Amniotic stem cell (primary cell): ENCODE measurements around the gene FNIP1.
A peak's percentile ranks its signal among the peaks of the same experiment; 100 is the strongest.
"Not testable (repeated sequence)": the region's sequence is repeated elsewhere in the genome, so short reads cannot be mapped to it uniquely, and the experiment has no call there.

Source experiments
- DNase-seq: peaks from one replicate; lab custom pipeline; 2025; lab: John Stamatoyannopoulos, UW

FNIP1 gene

DNA sequence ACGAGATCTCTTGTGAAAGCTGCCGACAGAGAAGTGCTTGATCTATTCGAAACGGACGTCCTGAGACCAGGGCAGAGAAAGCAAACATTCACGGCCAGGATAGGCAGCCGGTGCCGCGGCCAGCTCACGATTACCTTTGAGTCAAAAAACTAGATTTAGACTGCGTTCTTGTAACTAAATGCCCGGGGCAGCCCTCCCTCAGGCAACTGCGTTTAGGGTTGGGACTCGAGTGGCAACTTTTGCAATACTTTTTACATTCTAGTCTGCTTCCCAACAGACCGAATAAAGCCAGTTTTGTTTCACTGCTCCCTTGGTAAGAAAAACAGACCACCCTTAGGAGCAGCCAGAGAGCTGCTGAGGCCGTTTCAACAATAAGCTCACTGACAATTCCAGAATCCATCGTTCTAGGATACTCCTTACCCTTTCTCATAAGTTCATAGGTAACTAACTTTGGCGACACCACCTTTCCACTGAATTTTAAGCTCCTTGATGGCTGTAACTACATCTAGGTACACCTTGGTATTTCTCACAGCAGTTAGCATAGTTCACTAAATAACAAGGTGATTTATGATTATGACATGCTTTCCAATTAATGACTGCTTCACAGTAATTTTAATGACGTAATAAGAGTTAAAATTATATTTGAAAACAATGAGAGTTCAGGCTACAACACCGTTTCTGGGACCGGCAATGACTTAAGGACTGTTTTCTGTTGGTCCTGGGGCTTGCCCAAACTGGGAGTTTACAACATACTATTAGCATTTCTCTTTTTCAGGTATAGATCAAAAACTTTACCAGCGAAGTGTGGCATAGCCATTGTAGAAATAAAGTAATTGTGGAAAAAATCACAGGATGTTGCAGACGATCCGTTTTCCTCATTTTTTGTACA, 160.9 kb downstream of the FNIP1 start:
- DNase-seq = no peak

DNA sequence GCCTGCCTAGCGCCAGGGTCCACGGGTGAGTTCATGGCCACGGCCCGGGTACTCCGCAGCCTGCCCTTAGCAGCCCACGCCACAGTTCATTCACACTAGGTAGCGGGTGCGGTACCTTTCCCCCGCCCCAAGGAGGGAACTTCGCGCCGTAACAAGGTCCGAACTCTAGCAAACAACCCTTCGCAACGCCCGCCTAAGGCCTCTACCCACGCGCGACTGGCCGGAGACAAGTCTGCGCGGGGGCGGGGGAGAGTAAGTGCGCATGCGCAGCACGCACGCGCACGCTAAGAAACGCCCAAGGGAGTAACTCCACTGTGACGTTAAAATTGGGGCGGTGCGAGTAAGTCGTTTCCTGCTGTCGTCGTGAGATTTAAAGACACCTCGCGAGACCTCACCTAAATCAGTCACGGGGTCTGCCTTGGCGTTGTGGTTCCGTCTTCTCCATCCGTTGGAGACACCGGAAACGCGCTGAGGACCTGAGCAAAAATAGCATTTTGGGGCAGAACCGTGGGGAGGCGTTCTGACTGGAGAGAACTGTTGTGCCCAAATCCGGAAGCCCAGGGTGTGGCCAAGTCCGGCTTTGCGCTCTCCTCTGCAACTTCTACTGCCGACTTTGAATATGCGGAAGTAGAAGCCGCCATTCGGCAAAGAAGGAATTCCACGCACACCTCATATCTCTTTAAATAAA, 161.7 kb downstream of the FNIP1 start, which contains the start of gene RAPGEF6:
TSS of gene RAPGEF6 (minus strand) at position 234 of the 688 bp plus-strand sequence. CDS start at position 35, 199 bp downstream.
- DNase-seq = peak; percentile 100

DNA sequence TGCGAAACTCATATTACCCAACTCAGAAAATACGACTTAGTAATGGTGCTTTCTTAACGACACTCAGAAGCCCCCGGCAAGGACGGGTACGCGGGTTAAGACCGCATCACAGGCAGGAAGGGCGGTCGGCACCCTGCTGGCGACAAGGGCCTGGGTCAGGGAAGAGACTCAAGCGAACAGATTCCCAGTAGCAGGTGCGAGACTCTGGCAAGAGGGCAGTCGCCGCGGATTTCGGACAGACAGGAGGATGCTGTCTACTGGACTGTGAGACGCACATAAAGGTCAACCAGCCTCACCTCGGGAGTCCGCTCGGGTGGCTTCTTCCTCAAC, 162.2 kb downstream of the FNIP1 start:
- no peak for DNase-seq

- no peak for DNase-seq
Measured at GRCh38 chr5:131634238-131634637, 162.6 kb downstream of the FNIP1 start.

DNA sequence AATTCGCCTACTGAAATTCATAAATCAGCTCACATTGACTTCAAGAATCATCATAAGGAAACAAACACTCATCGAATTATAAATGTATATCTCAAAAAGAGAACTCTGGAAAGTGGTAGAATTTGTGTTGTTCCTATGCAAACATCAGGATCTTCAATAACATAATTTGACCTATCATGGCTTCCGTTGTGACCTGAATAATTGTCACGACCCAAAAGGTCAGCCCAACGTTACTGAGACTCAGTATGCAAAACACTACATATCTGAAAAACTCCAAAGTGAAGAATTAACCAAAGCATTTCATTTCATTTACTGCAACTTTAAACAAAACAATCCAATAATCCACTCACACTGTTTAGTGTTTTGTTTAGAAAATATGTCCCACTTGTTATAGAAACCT, 163.0 kb downstream of the FNIP1 start:
- DNase-seq = no peak

- DNase-seq = no peak
Measured at GRCh38 chr5:131630963-131631350, 165.9 kb downstream of the FNIP1 start.

DNA sequence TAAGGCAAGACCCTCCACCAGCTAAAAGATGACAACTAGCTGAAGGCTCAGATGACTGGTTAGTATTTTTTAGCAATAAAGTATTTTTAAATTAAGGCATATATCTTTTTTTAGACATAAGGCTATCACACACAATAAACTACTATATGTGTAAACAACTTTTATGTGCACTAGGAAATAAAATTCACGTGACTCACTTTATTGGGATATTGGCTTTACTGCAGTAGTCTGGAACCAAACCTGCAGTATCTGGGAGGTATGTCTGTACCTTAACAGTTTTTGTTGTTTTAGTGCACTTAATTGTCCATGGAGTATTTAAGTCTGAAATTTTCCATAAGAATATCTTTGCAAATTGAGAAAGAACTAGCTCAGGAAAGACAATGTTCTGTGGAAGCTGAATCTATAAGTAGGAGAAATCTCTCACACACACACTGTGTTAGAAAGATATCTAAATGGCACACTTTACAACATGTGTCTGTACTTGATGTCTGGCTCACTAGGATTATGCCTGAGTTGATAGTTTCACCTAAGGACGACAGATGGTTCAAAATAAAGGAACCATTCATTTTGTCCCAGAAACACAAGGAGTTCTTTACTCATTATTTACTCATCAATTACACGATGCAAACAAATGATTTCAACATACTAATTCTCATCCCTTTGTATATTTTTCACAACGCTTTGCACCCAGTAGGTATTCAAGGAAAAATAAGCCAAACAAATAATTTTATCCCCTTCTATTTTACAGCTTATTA, 166.4 kb downstream of the FNIP1 start:
- DNase-seq = no peak

DNA sequence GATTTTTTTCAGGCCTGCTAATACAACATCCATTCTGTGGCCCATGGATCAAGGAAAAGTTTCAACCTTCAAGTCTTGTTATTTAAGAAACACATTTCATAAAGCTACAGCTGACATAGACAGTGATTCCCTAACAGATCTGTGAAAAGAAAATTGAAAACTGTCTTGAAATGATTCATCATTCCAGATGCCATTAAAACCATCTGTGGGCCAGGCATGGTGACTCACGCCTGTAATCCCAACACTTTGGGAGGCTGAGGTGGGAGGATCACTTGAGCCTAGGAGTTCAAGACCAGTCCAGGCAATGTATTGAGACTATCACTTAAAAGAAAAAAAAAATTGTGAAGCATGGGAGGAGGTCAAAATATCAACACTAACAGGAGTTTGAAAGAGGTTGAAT, 167.8 kb downstream of the FNIP1 start:
- DNase-seq = no peak

DNA sequence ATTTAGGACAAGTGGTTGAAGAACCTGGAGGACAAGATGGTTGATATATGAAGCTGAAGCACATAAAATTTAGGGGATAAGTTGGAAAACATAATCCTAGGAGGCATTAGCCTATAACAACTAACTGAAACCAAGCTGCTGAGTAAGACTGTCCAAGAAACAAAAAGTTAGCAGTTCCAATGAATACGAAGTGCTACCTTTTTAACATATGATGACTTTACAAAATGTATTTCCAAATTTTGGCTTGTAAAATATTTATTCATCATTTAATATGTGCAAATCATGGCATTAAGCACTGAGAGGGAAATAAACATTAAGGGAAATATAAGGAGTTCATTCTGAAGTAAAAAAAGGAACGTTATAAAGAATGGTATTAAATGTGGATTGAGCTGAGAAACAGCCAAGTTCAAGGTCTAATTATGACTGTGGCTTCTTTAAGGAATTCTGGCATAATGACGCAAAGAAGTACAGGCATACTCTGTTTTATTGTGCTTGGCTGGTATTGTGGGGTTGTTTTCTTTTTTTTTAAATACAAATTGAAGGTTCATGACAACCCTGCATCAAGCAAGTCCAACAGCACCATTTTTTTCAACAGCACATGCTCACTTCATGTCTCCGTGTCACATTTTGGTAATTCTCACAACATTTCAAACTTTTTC, 169.5 kb downstream of the FNIP1 start:
- DNase-seq = no peak

- no peak for DNase-seq
Measured at GRCh38 chr5:131622633-131623032, 174.2 kb downstream of the FNIP1 start.

GRCh38 chr5:131621164-131621563, 175.7 kb downstream of the FNIP1 start:
- not testable (repeated sequence) for DNase-seq

DNA sequence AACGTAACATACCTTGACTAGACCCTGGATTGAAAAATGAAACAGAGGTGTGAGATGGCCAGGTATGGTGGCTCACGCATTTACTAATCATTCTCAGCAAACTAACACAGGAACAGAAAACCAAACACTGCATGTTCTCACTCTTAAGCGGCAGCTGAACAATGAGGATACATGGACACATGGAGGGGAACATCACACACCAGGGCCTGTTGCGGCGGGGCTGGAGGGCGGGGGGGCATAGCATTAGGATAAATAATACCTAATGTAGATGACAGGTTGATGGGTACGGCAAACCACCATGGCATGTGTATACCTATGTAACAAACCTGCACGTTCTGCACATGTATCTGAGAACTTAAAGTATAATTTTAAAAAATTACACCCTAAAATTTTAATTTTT, 177.7 kb downstream of the FNIP1 start:
- no peak for DNase-seq

DNA sequence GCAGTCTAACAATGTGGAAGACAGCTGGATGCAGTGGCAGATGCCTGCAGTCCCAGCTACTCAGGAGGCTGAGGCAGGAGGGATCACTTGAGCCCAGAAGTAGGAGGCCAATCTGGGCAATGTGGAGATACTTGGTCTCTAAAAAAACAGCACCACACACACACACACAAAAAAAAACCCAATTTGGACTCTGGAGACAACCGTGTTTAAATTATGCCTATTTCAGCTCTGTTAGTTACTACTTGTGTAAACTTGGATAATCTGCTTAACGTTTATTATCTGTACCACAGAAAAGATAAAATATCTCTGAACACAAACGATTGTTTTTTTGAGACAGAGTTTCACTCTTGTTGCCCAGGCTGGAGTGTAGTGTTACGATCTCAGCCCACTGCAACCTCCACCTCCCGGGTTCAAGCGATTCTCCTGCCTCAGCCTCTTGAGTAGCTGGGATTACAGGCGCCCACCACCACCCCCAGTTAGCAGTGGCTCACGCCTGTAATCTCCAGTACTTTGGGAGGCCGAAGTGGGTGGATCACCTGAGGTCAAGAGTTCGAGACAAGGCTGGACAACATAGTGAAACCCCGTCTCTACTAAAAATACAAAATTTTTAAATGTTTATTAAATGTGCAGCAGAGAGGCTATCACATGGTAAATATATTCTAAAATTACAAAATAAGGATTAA, 179.5 kb downstream of the FNIP1 start:
- DNase-seq = no peak

- DNase-seq = no peak
Measured at GRCh38 chr5:131615957-131616356, 180.9 kb downstream of the FNIP1 start.

DNA sequence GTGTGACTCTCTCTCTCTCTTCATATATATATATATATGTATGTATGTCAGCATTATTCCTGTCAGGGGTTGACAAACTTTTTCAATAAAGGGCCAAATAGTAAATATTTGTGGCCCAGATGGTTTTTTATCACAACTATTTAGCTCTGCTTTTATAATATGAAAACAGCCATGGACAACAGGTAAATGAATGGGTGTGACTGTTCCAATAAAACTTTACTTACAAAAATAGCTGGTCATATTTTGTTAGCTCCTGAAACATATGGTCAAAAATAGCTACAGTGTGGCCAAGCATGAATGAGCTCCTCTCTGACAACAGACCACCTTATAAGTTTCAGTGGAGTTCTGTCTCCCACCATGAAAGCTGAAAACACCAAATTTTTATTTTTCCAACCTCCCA, 183.4 kb downstream of the FNIP1 start:
- DNase-seq = no peak

- no peak for DNase-seq
Measured at GRCh38 chr5:131611064-131611381, 185.8 kb downstream of the FNIP1 start.

DNA sequence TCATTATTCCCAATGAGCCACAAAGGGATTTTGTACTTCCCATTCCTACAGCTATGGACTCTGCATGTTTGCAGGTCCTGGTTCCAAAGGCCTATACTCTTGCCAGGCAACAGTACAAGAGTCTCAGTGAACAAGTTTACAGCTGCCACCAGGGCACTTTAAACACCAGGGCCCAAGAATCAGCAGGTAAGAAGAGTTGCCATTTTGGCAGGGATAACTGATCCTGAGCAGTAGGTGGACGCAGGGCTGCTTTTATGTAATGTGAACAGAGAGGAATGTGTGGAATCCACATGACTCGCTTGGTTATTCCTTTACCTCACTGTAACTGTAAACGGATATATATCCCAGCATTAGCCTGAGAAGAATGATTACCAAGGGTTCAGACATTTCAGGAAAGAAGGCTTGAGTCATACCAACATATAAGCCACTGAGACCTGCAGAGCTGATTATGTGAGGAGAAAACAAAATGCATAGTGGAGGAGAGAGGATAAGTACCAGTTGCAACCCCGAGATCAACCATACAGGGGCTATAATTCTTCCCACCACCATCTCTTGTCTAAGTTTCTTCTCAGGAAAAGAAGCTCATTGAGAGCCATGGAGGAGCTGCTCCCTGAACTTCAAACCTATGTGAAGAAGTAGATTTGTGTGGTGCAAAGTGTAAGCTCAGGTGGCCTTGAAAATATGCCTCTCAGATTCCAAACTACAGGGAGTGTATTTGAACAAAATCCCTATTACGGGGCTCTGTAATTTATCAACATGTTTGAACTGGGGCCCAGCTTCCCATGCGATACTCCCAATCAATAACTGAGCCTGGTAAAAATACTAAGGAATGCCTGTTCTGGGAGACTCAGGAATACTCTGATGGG, 186.4 kb downstream of the FNIP1 start:
- peak; percentile 35 for DNase-seq

GRCh38 chr5:131609774-131610173, 187.0 kb downstream of the FNIP1 start:
- no peak for DNase-seq

DNA sequence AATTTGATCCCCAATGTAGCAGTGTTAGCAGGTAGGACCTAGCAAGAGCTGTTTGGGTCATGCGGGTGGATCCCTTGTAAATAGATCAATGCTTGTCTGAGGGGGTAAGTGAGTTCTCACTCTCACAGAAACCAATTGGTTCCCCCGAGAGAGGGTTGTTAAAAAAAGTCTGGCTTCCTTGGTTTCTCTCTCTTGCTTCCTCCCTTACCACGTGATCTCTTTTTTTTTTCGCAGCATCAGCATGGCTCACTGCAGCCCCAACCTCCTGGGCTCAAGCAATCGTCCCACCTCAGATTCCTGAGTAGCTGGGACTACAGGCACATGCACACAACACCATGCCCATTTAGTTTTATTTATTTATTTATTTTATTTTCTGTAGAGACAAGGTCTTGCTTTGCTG, 188.2 kb downstream of the FNIP1 start:
- DNase-seq = no peak

DNA sequence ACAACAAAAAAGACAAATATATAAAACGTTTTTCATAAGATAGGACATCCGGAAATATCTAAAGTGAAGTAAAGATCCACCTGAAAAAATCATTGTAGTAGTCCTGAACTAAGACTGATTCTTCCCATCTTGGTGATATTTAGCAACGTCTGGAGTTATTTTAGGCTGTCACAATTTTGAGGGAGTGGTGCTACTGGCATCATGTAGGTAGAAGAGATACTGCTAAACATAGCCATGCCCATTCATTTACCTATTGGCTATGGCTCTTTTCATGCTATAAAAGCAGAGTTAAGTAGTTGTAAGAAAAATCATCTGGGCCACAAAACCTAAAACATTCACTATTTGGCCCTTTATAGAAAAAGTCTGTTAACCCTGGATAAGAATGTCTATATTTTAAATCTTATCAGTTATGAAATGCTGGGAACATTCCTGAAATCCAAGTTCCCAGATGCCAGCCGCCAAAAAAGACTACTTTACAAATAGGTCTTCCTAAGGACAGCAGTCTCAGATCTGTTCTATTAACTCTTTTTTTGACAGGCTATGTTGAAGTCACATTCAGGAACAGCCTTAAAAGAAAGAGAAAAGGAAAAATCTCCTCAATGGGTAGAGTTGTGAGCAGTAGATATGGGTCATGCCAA, 188.8 kb downstream of the FNIP1 start:
- DNase-seq = no peak
